Tibial nerve (tissue), 4 donors: ENCODE results near the gene QSOX2.

Experiments used
- EP300 ChIP-seq, 2 donors: sonication (generic); formaldehyde crosslinking; IDR thresholded peaks; one replicate each; pipeline ENCODE4 v1.6.1; 2017; ENCODE audit warnings: antibody characterized with exemption in 2 of 2, mild to moderate bottlenecking in 1 of 2
- POLR2A ChIP-seq, 2 donors: fragments of 450-650 bp; IDR thresholded peaks; one replicate each; pipeline ENCODE4 v1.6.1; 2017; ENCODE audit warnings: antibody characterized with exemption in 2 of 2, mild to moderate bottlenecking in 2 of 2, moderate library complexity in 2 of 2
- TF ChIP-seq, protein P1 (sequence below), 5 experiments: fragments of 200-600 bp in 3 of 5; fragments of 450-650 bp in 2 of 5; sonication (generic) in 3 of 5; IDR thresholded peaks; one replicate each; pipeline ENCODE4 v1.5.1; 2016 to 2019; ENCODE audit warnings: antibody characterized with exemption in 5 of 5, mild to moderate bottlenecking in 3 of 5, moderate library complexity in 2 of 5

DNA sequence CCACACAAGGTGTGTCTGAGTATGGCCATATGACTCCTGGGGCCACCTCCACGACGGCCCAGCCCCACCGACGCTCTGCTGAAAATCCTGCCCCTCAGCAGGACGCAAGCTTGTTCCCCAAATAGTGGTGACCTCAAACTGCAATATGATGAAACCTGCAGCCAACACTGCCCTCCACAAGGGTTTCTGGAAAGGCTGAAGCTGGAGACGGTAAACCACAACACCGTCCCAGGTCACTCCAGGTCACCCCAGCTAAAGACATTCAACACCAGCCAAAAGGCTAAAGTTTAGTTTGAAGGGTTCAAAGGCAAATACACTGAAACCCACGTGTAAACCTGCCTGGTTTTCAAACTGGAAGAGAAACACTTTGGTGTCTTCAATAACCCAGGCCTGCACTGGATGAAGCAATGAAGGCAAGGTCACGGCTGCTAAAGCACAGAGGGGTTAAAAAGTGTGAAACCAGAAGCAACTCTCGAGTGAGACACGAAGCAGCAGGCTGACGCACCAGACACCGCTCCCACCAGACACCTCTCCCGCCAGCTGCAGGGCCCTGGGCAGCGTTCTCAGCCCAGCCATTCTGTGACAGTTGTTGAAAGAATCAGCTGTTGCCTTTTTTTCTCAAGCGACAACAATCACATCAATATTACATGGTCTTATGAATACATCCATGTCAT is 38.9 kb downstream of the QSOX2 start:
- TF ChIP-seq, protein P1, sequence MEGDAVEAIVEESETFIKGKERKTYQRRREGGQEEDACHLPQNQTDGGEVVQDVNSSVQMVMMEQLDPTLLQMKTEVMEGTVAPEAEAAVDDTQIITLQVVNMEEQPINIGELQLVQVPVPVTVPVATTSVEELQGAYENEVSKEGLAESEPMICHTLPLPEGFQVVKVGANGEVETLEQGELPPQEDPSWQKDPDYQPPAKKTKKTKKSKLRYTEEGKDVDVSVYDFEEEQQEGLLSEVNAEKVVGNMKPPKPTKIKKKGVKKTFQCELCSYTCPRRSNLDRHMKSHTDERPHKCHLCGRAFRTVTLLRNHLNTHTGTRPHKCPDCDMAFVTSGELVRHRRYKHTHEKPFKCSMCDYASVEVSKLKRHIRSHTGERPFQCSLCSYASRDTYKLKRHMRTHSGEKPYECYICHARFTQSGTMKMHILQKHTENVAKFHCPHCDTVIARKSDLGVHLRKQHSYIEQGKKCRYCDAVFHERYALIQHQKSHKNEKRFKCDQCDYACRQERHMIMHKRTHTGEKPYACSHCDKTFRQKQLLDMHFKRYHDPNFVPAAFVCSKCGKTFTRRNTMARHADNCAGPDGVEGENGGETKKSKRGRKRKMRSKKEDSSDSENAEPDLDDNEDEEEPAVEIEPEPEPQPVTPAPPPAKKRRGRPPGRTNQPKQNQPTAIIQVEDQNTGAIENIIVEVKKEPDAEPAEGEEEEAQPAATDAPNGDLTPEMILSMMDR (IDR thresholded peaks at IDR 0.05), result no peak
- no peak for TF ChIP-seq POLR2A (IDR thresholded peaks at IDR 0.05)
- no peak for TF ChIP-seq EP300 (IDR thresholded peaks at IDR 0.05)
